ENCODE results near the gene AMBP. TPM values are rescaled to one million over a fixed set of nuclear protein-coding genes. Genes with fewer than 3 reads are reported as not detected.

The AMBP gene
- total RNA-seq, 2 donors from 2014 or later = not detected

DNA sequence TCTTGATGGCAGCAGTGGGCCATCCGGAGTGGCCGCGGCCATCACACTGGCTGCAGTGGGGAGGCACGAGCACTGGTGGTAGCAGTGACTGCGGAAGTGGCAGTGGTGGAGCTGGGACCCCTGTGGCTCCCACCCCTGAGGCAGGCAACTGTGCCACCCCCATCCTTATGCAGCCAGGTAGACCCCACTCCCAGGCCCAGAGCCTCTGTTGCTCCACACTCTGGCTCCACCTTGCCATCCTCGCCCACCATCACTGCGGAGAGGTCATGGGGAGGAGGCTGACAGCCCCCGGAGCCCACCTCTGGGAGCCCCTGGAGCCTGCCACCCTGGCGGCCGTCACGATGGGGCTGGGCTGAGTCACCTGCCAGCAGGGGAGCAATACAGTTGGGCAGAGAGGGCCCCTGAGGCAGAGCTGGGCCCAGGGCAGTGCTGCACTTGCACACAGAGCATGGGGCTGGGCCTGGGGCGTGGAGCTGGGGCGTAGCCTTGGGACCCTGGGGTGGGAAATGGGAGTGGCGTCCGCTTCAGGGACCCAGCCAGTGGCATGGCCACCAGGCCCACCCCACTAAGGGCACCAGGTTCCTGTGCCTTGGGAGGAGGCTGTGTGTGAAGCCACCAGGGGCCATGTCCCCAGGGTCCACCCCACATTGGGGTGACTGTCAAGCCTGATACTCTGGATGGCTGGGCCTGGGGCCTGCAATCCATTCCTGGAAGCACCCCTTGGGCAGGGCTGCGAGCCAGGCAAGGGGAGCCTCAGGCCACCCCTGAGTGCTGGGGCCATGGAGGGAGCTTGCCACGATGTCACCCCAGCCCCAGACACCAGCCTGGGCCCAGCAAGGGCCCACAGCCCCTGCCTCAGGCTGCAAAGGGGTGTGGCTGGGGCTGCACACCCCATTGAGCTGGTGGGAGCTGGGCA is 7.7 kb downstream of the AMBP start:
- no peaks in the 10 kb centered on the region for H3K9me3 ChIP-seq
- peaks cover 0 to 12% of the 10 kb centered on the region in 2 donors for H3K4me1 ChIP-seq
- H3K27me3 ChIP-seq = no peaks in the 10 kb centered on the region
- no peaks in the 10 kb centered on the region for H3K36me3 ChIP-seq
- no peak for DNase-seq (ENCODE audit: low spot score)
- TF ChIP-seq, protein P1, sequence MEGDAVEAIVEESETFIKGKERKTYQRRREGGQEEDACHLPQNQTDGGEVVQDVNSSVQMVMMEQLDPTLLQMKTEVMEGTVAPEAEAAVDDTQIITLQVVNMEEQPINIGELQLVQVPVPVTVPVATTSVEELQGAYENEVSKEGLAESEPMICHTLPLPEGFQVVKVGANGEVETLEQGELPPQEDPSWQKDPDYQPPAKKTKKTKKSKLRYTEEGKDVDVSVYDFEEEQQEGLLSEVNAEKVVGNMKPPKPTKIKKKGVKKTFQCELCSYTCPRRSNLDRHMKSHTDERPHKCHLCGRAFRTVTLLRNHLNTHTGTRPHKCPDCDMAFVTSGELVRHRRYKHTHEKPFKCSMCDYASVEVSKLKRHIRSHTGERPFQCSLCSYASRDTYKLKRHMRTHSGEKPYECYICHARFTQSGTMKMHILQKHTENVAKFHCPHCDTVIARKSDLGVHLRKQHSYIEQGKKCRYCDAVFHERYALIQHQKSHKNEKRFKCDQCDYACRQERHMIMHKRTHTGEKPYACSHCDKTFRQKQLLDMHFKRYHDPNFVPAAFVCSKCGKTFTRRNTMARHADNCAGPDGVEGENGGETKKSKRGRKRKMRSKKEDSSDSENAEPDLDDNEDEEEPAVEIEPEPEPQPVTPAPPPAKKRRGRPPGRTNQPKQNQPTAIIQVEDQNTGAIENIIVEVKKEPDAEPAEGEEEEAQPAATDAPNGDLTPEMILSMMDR (IDR thresholded peaks at IDR 0.05) = no peak
- no peak overlapping the region for H3K27ac ChIP-seq
- H3K4me3 ChIP-seq = no peak overlapping the region

DNA sequence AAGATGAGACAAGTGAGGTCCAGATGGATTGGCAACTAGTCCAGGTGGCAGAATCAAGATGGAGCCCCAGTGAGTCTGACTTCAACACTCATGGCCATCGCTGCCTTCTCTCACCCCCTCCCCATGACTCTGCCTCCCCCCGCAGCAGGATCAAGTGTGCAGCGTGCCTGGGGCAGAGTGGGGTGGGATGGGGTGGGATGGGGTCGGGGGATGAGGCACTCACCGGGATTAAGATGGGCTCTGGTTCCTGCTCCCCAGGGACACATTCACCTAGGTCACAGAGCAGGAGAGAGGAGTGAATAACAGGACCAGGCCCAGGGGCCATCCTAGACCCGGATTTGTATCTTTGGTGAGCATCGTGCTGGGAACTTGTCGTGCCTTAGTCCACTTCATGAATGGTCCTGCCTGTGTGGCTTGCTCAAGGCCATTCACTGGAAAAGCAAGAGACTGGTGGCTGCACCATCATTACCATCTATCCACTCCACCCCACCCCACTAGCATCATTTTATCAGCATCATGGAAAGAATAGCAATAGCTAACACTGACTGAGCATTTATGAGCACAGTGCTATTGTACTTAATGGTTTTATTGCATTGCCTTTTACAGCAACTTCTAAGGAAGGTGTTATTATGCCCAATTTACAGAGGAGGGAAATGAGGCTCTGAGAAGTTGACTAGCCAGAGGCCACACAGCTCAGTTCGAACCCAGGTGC is 8.5 kb downstream of the AMBP start:
- no peak for DNase-seq (ENCODE audit: low spot score)
- Histone ChIP-seq H3K9me3 (no peaks in the 10 kb centered on the region), H3K27me3 (no peaks in the 10 kb centered on the region), H3K4me1 (peaks cover 0 to 12% of the 10 kb centered on the region in 2 donors), H3K36me3 (no peaks in the 10 kb centered on the region), H3K4me3 (no peak overlapping the region), H3K27ac (no peak overlapping the region)
- TF ChIP-seq, protein P1 (IDR thresholded peaks at IDR 0.05) = no peak

GRCh38 chr9:114065304-114065703 is 12.8 kb downstream of the AMBP start:
- H3K9me3 ChIP-seq = no peaks in the 10 kb centered on the region
- H3K27me3 ChIP-seq = no peaks in the 10 kb centered on the region
- H3K4me1 ChIP-seq = no peaks in the 10 kb centered on the region
- no peak for DNase-seq (ENCODE audit: low spot score)
- no peaks in the 10 kb centered on the region for H3K36me3 ChIP-seq
- H3K27ac ChIP-seq = no peak overlapping the region
- no peak overlapping the region for H3K4me3 ChIP-seq
- TF ChIP-seq, protein P1 (IDR thresholded peaks at IDR 0.05) = no peak

DNA sequence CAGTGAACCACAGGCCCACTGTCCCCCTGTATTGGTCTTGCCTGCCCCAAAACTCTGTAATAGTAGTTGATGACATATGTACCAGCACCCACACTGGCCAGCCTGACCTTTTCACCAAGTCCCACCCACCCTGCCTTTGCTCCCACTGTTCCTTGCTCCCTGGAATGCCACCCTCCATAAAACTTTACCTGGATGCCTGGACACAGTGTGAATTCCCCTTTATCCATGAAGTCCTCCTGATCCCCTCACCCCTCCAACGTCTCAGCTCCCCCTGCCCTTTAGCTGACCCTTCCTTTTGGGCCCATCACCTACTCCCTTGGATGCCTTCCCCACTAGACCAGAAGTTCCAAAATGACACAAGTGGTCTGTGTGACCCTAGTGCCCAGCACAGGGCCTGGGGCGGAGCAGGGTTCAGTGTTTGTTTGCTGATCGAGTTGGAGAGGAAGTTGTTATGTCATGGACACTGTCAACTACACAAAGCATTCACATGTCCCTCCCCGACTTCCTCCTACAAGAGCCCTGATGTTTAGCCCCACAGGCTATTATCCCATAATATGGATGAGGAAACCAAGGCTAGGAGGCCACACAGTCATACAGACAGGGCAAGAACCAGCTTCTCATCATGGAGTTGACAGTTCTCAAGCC is 16.1 kb downstream of the AMBP start:
- no peaks in the 10 kb centered on the region for H3K36me3 ChIP-seq
- DNase-seq (ENCODE audit: low spot score) = peak; percentile 7
- H3K9me3 ChIP-seq = no peaks in the 10 kb centered on the region
- no peak overlapping the region for H3K4me3 ChIP-seq
- H3K27me3 ChIP-seq = no peaks in the 10 kb centered on the region
- TF ChIP-seq, protein P1 (IDR thresholded peaks at IDR 0.05) = no peak
- no peak overlapping the region for H3K27ac ChIP-seq
- peaks cover 0 to 8% of the 10 kb centered on the region in 2 donors for H3K4me1 ChIP-seq

- Histone ChIP-seq H3K27ac (no peak overlapping the region), H3K9me3 (no peaks in the 10 kb centered on the region), H3K27me3 (no peaks in the 10 kb centered on the region), H3K4me3 (no peak overlapping the region), H3K4me1 (peaks cover 0 to 8% of the 10 kb centered on the region in 2 donors), H3K36me3 (no peaks in the 10 kb centered on the region)
- TF ChIP-seq, protein P1 (IDR thresholded peaks at IDR 0.05) = no peak
- peak; percentile 42 for DNase-seq (ENCODE audit: low spot score)
Measured at GRCh38 chr9:114061292-114061691, 16.8 kb downstream of the AMBP start.

Data from right atrium auricular region (tissue), 2 donors.